NOMO-1 (cell line): ENCODE results near the gene BRCA2.

Source experiments
- DNase-seq, 2 experiments: peaks; one replicate each; lab custom pipeline; 2025; ENCODE audit not compliant: unreplicated experiment in 2 of 2; lab: John Stamatoyannopoulos, UW

Gene BRCA2

GRCh38 chr13:32426990-32427851, 111.9 kb downstream of the BRCA2 start:
- DNase-seq: peak; percentile 54 to 74

- peak; percentile 62 to 83 for DNase-seq
Observed at GRCh38 chr13:32427852-32428580, 112.7 kb downstream of the BRCA2 start, which contains the start of gene N4BP2L1. N4BP2L1 (minus strand) TSS chr13:32428130; CDS start chr13:32428082, 48 bp downstream.

- DNase-seq: peak; percentile 20 to 91
Observed at GRCh38 chr13:32428581-32429432, 113.5 kb downstream of the BRCA2 start.

- DNase-seq: no peak
Observed at GRCh38 chr13:32429433-32429909, 114.2 kb downstream of the BRCA2 start.

- DNase-seq: no peak
Observed at GRCh38 chr13:32430018-32430747, 114.9 kb downstream of the BRCA2 start.

- DNase-seq: no peak
Observed at GRCh38 chr13:32431361-32431760, 116.1 kb downstream of the BRCA2 start.

GRCh38 chr13:32432856-32433255, 117.5 kb downstream of the BRCA2 start:
- DNase-seq: no peak

GRCh38 chr13:32438871-32439270, 123.6 kb downstream of the BRCA2 start:
- DNase-seq: no peak

GRCh38 chr13:32443111-32443510, 127.8 kb downstream of the BRCA2 start:
- DNase-seq: peak; percentile 18 to 73

- DNase-seq: no peak
Observed at GRCh38 chr13:32445461-32445860, 130.2 kb downstream of the BRCA2 start.

- DNase-seq: no peak
Observed at GRCh38 chr13:32446220-32446619, 130.9 kb downstream of the BRCA2 start.

GRCh38 chr13:32446773-32447465, 131.6 kb downstream of the BRCA2 start:
- peak; percentile 63 to 78 for DNase-seq

GRCh38 chr13:32447894-32448623, 132.8 kb downstream of the BRCA2 start:
- no peak for DNase-seq

- DNase-seq: no peak
Observed at GRCh38 chr13:32448972-32449371, 133.7 kb downstream of the BRCA2 start.
